ENCODE measurements around the gene SHPK. TPM values are rescaled to one million over a fixed set of nuclear protein-coding genes. Genes with fewer than 3 reads are reported as not detected.

The SHPK gene
- total RNA-seq, result 14.5 TPM

DNA sequence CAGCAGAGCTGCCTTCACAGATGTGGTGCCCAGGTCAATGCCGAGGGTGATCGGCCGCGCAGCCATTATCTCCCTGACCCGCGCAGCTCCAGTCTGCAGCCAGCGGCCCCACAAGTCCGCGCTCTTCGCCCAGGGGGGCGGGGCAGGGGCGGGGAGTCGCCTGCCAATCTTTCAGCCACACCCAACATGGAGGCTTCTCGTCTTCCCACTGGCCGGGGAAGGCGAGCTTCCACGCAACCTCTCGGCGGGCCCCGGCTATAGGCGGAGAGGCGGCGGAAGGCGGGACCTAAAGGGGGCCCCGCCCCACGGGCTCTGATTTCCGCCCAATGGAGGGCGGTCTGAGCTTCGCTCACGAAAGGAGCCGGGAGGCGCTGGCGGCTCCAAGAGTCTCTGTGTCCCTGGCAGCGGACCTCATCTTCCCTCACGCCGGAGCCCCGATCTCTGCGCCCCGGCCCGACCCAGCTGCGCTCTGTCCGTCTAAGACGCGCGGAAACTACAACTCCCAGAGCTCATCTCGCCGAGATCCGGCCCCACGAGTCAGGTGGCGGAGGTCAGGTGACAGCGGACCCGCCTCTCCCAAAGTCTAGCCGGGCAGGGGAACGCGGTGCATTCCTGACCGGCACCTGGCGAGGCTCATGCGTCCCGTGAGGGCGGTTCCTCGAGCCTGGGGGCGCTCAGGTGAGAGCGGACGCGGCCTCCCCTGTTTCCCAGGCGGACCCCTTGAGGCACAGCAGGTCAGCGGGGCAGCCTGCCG is at the start of gene SHPK, which contains the start of gene CTNS:
TSS of gene SHPK (minus strand) at position 97 of the 754 bp plus-strand sequence. CDS start at position 66, 31 bp downstream.
TSS of gene CTNS (plus strand) at position 607 of the 754 bp plus-strand sequence. CDS start 3,447 bp downstream, outside the sequence.
- peak; percentile 97 for DNase-seq (ENCODE audit: low spot score)

DNA sequence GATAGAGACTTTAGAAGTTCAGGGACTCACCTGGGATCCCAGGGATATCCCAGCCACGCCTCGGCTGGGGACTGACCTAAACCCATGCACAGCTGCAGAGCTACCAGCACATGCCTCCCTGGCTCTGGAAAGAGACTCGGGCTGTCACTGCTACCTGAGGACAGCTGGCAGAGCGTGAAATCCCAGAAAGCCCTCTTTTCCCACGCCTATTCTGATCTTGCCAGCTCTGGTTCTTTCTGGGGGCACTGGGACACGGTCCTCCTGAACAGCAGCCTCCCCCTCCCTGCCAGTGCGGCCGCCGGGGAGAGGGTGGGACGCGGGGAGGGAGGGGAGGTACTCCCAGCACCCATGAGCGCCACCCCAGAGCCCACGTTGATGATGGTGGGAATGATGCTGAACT is 49.1 kb upstream of the SHPK start:
- no peak for DNase-seq (ENCODE audit: low spot score)

DNA sequence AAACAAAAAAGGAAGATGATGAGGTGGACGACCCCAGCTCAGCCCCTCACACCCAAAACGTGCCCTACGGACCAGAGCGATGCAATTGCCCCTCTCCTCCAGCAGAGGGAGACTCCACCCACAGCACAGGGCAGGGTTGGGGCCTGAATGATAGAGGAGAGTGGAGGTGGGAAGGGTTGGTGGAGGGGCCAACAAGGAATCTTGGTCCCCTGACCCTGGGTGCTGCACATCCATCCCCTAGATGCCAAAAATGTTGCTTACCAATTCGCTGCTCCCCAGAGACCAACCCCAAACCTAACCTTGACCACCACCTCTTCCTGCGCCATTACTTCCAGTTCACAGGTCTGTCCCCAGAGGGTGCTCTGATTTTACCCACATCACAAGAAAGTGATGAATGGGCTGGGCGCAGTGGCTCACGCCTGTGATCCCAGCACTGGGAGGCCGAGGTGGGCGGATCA is 47.0 kb upstream of the SHPK start:
- DNase-seq (ENCODE audit: low spot score), result no peak

DNA sequence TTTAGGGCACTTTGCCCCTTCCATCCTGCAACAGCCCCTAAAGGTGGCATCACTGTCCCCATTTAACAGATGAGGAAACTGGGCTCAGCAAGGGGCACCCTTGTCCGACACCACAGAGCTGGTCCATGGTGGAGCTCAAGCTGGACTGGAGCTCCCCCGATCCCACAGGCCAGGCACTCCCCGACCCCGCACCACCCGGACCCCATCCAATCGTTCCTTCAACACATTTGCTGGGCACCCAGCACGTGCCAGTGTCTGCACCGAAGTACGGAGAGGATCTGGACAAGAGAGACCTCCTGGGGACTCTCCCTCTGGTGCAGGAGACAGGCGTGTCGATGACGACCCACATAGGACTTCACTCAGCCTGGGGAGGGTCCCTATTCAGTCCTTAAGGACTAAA is 46.0 kb upstream of the SHPK start:
- no peak for DNase-seq (ENCODE audit: low spot score)

DNA sequence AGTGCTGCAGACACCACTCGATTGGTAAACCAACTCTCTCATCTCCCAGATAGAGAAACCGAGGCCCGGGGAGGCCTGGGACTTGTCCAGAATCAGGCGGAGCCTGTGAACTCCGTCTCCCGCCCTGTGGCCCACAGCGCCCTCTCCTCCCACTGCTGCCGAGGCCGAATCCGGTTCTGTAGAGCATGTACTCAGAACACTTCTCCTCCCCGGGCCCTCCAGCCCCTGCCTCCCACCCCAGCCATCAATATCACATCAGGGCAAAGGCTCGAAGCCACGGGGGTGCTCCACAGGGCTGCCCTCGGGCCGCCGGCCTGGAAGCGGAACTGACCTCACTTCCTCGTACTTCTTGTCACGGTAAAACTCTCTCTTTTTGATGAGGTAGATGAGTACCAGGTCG is 45.5 kb upstream of the SHPK start:
- no peak for DNase-seq (ENCODE audit: low spot score)

GRCh38 chr17:3681057-3681456 is 45.0 kb upstream of the SHPK start:
- DNase-seq (ENCODE audit: low spot score), result no peak

DNA sequence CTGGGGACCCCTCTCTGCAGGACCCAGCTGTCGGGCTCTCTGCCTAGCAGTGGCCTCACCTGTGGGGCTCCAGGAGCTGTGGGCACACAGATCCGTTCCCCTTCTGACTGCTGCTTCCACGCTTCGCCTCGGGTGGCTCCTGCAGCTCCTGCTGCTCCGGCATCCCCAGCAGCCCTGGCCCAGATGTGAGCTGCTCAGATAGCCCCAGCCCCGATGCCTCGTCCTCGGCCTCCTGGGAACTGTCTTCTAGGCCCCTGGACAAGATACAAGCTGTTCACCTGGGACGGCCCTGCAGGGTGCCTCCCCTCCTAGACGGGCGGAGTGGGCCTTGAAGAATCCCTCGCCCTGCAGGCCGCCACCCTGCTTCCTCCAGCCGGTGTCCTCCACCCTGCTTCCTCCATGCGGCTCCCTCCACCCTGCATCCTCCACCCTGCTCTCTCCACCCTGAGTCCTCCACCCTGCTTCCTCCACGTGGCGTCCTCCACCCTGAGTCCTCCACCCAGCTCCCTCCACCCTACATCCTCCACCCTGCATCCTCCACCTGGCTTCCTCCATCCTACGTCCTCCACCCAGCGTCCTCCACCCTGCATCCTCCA is 43.6 kb upstream of the SHPK start:
- DNase-seq (ENCODE audit: low spot score), result no peak

GRCh38 chr17:3678821-3679530 is 42.9 kb upstream of the SHPK start:
- no peak for DNase-seq (ENCODE audit: low spot score)

- no peak for DNase-seq (ENCODE audit: low spot score)
Observed at GRCh38 chr17:3678095-3678820, 42.2 kb upstream of the SHPK start.

GRCh38 chr17:3675886-3676285 is 39.8 kb upstream of the SHPK start:
- DNase-seq (ENCODE audit: low spot score), result no peak

GRCh38 chr17:3672571-3672970 is 36.5 kb upstream of the SHPK start:
- DNase-seq (ENCODE audit: low spot score), result no peak

- no peak for DNase-seq (ENCODE audit: low spot score)
Observed at GRCh38 chr17:3669548-3669947, 33.5 kb upstream of the SHPK start.

DNA sequence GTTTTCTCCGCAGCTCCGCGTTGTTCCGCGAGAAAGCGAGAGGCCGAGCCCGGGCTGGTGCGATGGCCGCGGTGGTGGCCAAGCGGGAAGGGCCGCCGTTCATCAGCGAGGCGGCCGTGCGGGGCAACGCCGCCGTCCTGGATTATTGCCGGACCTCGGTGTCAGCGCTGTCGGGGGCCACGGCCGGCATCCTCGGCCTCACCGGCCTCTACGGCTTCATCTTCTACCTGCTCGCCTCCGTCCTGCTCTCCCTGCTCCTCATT is 33.0 kb upstream of the SHPK start:
- no peak for DNase-seq (ENCODE audit: low spot score)

- DNase-seq (ENCODE audit: low spot score), result peak; percentile 99
Observed at GRCh38 chr17:3668279-3669084, 32.4 kb upstream of the SHPK start, which contains the start of the genes EMC6 and TAX1BP3. EMC6 (plus strand) TSS chr17:3668812; CDS start chr17:3669147, 335 bp downstream. TAX1BP3 (minus strand) TSS chr17:3668578; CDS start chr17:3668526, 52 bp downstream.

DNA sequence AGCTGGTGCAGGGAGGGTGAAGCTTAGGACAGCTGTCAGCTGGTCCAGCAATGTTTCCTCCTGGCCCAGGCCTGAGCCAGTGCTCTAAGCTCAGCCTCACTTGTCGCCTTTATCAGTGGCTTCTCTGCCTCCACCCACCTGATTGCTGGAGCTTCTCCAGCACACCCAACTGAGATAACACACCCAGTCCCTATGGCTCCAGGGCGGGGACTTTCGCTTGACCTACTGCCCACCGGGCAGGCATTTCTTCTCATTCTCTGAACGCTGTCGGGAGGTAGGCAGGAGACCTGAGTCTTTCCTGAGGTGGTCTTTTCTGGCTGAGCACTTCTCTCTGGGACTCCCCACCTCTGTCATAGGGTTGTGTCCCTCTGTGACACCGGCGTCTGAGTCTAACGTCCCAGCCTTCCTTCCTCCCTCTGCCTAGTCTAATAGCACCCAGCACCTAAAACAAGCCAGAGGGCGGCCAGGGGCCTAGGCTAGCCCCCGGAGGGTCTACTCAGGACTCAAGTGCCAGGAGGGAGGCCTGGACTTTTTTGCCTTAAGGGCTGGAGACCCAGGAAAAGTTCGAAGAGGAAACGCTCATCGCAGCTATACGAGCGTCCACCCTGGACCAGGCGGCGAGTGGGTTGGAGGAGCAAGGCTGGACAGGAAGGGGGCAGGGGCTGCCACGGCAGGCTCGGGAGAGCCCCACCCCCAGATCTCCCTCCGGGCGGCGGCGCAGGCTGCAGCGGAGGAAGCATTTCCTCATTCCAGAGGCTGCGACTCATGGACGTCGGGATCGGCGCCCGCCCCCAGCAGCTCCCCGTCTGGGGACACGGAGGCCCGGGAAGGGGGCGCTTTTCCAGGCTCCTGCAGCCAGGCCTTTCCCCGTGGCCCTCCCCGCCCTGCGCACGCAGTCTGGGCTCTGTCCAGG is 31.6 kb upstream of the SHPK start:
- peak; percentile 89 for DNase-seq (ENCODE audit: low spot score)

DNA sequence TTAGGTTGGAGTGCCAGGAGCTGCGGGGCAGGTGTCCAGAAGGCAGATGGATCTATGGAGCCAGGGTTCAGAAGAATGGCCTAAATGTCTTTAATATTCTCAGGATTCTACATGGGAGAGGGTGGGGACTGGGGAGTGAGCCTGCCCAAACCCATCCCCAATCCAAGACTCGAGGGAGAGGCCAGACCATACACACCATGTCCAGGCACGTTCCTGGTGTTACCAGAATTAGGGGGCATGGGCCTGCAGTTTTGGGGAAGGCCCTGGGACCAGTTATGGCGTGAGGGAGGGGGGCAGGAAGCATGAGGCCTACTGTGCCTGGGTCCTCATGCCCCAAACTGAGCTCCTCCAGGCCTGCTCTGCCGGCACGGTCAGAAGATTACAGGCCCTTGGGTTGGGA is 30.5 kb upstream of the SHPK start:
- no peak for DNase-seq (ENCODE audit: low spot score)

DNA sequence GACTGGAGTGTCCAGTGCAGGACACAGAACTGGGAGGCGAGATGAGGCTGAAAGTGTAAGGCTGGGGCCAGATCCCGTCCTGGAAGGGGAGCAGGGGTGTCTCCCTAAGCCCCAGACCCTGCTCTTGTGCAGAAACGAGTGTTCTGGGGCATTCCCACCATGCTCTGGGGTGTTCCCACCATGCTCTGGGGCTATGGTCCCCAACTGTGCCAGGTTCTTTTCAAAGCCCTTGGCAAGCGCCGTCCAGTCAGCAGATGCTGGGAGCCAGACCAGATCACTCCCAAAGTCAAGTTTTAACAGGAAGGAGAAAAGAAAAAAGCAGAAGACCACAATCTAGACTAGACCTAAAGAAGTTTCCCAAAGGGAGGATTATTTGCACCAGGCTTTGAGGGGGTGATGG is 29.8 kb upstream of the SHPK start:
- DNase-seq (ENCODE audit: low spot score), result no peak

DNA sequence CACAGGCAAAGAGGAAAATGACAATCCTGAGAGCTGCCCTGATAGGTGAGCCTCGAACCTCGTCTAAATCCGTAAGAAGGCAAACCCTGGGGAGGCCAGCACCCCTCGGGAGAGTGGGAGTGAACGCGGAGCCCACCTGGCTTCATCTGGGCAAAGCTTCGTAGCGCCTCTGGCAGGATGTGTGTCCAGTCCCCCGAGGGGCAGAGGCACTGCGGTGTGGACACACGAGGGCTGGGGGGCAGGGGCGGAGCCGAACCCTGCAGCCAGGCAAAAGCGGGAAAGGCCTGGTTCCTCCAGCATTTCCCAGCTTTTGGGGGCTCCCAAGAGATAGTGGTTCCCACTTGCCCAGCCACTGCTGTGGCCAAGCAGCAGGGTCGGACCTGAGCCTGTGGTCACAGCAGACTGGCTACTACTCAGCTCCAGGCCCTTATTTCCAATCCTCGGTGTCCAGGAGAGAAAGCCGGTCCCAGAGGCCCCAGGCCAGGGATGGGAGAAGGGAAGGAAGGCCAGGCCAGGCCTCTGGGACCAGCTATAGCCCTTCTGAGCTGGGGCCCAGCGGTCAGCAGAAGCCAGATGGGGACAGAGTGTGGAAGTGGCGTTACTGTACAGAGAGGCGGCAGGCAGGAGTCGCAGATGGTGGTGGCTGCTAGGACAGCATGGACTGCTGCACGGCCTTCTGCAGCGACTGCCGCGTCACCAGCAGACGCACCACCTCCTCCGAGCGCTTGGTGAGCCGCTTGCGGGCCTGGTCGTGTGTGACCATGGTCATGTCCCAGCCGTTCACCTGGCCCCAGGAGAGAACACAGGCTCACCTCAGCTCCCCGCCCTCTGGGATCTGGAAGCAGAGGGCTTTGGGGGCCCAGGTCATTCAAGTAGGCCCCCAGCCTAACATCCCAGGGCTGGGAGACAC is 27.3 kb upstream of the SHPK start:
- no peak for DNase-seq (ENCODE audit: low spot score)

DNA sequence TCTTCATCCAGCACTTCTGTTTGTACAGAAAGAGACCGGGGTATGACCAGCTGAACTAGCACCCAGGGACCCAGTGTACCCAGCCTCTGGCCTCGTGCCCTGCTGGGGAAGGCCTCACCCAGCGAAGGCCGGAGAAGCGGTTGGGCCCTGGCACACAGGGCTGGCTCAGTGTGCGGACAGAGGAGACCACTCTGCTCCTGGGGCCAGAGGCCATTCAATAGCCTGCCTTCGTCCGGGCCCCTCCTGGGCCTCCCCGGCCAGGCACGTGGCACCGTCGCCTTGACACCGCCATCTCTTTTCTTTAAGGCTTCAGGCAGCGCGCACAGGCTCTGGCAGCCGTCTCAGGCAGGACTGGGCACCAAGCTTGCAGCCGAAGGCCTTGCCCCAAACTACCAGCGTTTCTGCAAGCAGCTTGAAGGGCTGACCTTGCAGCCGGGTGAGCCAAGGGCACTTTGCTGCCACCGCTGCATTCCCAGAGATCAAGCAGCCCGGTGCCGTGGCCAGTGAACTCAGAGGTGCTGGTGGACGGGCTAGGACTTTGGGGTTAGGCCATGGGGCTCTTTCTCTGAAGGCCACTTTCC is 24.4 kb upstream of the SHPK start:
- no peak for DNase-seq (ENCODE audit: low spot score)

Measured in mucosa of gallbladder (tissue), 1 donor.